Kasumi-1 (cell line): Measurements from ENCODE around the gene ACD.

Experiments used
- DNase-seq, 2 experiments: peaks; one replicate each; lab custom pipeline; 2025; lab: John Stamatoyannopoulos, UW

ACD gene

GRCh38 chr16:67661886-67662652, 2.0 kb upstream of the ACD start:
- DNase-seq: no peak

DNA sequence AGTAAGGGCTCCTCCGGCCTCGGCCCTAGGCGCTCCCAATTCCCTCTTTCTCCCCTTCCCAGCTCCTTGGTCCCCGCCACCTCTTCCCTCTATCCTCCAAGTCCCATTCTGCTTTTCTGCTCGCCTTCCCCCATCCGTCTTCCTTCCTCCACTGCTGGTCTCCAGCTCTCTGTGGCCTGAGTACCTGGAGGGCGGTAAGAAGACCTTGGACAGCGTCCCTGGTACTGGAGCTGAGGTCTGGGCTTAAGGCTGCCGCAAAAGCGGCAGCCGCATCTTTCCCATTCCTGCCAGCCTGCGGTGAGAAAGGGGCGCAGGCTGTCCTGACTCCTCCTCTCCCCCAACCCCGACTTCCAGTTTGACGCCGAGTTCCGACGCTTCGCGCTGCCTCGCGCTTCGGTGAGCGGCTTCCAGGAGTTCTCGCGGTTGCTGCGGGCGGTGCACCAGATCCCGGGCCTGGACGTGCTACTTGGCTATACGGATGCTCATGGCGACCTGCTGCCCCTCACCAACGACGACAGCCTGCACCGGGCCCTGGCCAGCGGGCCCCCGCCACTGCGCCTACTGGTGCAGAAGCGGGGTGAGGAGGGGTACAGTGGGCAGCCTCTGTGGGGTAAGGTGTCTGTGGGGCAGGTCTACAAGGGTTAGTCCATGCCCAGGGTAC, 1.2 kb upstream of the ACD start:
- peak; percentile 40 to 52 for DNase-seq

GRCh38 chr16:67660564-67661028, 536 bp upstream of the ACD start, which contains the start of gene PARD6A:
PARD6A (plus strand) TSS chr16:67660960; CDS start chr16:67661039, 79 bp downstream.
- DNase-seq: peak; percentile 93 to 94

DNA sequence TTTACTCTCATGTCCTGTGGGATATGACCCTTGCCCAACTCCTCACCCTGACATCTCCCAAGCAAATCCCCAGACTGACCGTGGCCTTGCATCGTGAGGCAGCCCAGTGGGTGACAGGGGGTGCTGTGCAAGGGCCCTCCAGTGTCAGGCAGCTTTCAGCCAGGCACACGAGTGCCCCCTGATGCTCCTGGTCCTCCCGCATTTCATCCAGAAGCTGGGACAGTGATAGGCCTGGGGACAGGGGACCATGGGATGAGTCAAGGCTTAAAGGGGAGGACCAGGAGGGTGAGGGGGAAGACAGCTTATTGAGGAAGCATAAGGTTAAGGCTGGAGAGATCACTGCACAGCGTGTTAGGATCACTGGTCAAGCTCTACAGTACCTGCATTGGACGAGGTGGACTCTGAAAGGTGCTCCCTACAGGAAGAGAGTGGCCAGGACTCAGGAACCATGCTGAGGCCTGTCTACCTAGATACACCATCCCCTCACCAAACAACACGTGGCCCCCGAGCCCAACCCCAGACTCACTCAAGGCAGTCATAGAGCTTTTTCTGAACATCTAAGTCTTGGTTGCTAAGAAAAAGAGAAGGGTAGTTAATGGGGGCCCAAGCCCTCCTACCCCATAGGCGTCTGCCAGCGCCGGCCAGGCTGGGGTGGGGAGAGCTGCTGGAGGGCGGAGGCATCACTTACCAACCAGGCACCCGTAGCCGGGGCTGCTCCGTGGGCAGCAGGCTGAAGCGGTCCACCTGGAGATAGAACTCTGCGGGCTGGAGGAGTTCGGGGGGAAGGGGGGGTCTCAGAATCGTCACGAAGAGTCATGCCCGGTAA, 998 bp downstream of the ACD start:
- DNase-seq: no peak

- DNase-seq: no peak
These were observed 2.1 kb downstream of the ACD start for GRCh38 chr16:67657751-67658518.

DNA sequence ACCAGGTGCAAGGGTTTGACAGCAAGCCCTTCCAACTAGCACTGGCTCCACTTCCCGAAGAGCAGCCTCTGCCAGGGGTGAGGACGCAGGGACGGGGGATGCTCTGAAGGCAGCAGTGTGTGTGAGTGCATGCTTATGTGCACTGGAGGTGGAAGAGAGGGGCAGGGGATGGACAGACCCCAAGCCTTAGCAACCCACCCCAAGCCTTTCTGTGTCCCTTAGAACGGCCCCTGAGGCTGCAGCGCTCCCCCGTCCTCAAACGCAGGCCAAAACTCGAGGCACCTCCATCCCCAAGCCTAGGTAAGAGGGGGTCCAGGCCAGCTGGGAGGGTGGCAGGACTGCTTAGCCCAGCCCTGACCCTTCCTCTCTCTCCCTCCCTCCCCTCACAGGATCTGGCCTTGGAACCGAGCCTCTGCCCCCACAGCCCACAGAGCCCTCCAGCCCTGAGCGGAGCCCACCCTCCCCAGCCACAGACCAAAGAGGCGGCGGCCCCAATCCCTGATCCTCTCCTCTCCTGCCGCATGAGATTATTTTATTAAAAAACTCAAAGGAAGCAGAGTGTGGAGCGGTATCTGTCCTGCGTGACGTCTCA, 2.9 kb downstream of the ACD start:
- DNase-seq: no peak

GRCh38 chr16:67656344-67657016, 3.6 kb downstream of the ACD start:
- no peak for DNase-seq

DNA sequence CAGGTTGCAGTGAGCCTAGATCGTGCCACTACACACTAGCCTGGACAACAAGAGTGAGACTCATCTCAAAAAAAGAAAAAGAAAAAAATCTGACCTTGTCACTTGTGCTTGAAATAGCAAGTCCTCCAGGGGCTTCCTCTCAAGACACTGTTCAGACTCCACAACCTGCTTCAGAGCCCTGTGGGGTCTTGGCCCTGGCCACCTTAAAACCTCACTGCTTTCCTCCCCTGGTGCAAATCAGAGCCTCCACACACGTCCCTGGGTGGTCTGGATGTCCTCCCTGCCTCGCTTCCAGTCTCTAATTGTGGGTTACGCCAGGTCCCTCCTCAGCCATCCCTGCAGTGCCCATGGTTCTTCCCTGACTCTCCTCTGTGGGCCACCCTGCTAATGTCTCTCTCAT, 4.7 kb downstream of the ACD start:
- DNase-seq: no peak

DNA sequence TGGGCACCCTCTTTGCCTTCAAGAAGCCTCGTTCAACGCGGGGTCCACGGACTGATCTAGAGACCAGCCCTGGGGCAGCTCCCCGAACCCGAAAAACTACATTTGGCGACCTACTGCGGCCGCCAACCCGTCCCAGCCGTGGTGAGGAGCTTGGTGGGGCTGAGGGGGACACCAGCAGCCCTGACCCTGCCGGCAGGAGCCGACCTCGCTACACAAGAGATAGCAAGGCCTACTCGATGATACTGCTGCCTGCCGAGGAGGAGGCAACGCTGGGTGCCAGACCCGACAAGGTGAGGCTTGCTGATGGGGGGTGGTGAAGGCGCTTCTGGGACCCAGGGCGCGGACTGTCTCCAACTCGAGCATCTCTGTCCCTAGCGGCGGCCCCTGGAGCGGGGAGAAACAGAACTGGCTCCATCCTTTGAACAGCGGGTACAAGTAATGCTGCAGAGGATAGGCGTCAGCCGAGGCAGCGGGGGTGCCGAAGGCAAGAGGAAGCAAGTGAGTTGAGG, 5.6 kb downstream of the ACD start:
- no peak for DNase-seq

DNA sequence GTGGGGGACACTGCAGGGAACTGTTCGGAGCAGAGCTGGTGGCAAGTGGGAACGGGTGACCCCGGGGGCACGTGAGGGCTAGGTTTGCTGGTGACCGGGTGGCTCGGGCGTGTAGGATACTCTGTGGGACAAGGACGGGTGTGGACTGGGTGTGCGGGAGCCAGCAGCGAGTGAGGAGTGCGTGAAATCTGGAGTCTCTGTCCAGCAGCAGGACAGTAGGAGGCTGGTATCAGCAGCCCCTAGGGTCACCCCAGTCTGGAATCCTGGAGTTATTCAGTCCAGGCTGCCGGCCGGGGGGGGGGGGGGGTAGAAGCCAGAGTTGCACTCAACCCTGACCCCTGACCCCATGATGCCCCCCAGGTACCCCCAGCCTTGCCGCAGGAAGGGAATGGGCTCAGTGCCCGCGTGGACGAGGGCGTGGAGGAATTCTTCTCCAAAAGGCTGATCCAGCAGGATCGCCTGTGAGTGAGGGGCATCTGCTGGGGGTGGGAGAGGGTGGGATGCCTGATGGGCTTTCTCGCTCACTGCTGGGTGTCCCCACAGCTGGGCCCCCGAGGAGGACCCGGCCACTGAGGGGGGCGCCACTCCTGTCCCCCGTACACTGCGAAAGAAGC, 6.2 kb downstream of the ACD start:
- no peak for DNase-seq

GRCh38 chr16:67653128-67653788, 6.8 kb downstream of the ACD start:
- DNase-seq: no peak

DNA sequence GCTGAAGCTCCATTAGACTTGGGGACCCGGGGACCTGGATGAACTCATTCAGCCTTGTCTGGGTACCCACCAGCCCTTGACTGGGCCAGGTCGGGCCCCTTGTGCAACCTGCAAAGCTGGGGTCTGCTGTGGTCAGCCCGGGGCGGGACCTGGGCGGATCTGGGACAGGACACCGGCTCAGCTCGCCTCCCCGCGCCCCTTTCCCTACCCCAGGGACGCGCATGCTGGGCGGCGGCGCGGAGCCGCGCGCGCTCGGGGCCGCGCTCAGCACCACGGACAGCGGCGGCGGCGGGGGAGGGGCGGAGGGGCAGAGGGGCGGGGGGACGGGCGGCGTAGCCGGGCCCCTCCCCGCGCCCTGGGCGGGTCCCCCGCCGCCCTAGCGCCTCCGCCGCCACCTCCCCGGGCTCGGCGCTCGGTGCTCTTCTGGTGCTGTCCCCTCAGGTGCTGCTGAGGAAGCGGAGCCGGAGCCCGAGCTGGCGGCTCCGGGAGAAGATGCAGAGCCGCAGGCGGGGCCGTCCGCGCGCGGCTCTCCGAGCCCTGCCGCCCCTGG, 7.4 kb downstream of the ACD start:
- DNase-seq: no peak

DNA sequence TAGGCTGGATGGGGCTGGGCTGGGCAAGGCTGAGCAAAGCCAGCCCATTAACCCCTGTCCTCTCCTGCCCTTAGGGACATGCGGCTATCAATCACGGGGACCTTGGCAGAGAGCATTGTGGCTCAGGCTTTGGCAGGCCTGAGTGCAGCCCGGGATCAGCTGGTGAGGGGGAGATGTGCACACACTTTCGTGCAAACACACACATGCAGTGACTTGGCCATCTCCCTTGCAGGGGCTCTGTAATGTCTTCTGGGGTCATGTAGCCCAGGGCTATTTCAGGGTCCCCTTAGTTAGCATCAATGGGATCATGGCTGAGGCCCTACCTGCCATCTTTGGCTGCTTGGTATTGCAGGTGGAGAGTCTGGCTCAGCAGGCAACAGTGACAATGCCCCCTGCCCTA, 8.2 kb downstream of the ACD start:
- no peak for DNase-seq

- DNase-seq: no peak
These were observed 9.0 kb downstream of the ACD start for GRCh38 chr16:67651039-67651438.

DNA sequence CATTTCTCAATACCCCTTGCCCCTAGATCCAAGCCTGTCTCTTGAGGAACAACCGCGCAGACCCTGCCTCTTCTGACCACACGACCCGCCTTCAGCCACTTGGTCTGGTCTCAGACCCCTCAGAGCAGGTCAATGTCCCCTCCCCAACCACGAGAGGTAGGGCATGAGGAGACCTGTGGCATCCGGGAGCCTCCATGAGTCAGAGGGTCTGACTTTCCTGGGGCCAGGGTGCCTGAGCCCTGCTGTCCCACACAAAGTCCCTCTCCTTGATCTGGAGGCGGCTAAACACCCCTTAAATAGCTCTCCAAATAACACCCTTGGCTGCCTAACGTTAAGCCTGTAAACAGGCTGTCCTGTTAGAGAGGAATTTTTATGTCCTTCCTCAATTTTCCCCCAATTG, 10.0 kb downstream of the ACD start:
- no peak for DNase-seq

DNA sequence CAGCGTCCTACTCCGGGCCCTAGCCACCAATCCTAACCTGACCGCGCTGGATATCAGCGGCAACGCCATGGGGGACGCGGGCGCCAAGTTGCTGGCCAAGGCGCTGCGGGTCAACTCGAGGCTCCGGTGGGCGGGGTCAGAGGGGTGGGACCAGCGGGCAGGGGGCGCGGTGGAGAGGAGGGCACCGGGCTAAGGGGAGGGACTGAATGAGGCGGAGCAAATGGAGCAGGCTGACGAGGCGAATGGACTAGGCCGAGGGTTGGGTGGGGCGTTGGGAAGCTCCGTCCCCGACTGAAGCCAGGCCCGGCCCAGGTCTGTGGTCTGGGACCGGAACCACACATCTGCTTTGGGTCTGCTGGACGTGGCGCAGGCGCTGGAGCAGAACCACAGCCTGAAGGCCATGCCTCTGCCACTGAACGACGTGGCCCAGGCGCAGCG, 10.5 kb downstream of the ACD start:
- DNase-seq: no peak

DNA sequence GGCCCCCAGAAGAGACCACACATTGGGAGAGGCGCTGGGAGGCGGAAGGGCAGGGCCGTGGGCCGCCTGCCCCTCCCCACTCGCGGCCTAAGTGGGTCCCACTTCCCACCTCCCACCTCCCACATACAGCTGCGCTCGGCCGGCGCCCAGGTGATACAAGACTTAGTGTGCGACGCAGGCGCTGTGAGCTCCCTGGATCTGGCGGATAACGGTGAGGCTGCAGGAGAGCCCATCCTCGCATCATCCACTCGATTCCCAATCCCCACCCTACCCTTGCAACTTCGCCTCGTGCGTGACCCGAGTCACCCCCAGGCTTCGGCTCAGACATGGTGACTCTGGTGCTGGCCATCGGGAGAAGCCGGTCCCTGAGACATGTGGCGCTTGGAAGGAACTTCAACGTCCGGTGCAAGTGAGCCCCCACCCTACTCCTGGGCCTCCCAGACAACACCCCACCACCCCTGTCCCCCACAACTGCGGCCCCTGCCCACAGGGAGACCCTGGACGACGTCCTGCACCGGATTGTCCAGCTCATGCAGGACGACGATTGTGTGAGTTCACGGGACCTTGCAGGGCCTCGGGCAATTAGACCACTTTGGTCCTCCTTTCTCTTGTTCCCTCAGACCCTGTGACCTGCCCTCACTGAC, 11.2 kb downstream of the ACD start:
- DNase-seq: no peak

- no peak for DNase-seq
These were observed 11.8 kb downstream of the ACD start for GRCh38 chr16:67648088-67648763.
